Astrocyte (in vitro differentiated cells and primary cell): Measurements from ENCODE around the gene OGFOD3.

Experiments
- EZH2 ChIP-seq: IDR thresholded peaks from 2 replicates; pipeline ENCODE4 v1.6.1; 2012; ENCODE audit warnings: mild to moderate bottlenecking, low read length, inconsistent platforms; ENCODE audit not compliant: insufficient read depth
- TF ChIP-seq, protein P1 (sequence below): IDR thresholded peaks from 2 replicates; pipeline ENCODE4 v1.5.1; 2011; ENCODE audit warnings: low read depth, mild to moderate bottlenecking, inconsistent platforms, low read length, moderate library complexity; ENCODE audit not compliant: insufficient read depth

DNA sequence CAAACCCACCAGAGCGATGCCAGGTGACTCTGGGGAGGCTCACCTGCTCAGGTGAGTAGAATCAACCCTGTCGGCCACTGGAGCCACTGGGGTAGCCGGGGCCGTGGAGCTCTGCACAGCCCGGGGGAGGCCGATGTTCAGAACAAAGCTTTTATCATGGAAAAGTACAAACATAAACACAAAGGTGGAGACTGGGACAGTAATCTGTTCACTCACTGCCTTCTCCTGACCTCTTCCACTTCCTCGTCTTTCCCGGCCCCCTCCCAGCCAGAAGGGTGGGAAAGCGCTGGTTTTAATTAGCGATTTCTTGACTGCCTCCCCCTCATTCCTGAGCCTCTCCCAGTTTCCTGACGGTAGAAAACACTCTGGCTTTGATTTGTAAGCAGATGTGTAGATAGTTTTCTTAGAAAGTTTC, 69.1 kb downstream of the OGFOD3 start:
- TF ChIP-seq, protein P1, sequence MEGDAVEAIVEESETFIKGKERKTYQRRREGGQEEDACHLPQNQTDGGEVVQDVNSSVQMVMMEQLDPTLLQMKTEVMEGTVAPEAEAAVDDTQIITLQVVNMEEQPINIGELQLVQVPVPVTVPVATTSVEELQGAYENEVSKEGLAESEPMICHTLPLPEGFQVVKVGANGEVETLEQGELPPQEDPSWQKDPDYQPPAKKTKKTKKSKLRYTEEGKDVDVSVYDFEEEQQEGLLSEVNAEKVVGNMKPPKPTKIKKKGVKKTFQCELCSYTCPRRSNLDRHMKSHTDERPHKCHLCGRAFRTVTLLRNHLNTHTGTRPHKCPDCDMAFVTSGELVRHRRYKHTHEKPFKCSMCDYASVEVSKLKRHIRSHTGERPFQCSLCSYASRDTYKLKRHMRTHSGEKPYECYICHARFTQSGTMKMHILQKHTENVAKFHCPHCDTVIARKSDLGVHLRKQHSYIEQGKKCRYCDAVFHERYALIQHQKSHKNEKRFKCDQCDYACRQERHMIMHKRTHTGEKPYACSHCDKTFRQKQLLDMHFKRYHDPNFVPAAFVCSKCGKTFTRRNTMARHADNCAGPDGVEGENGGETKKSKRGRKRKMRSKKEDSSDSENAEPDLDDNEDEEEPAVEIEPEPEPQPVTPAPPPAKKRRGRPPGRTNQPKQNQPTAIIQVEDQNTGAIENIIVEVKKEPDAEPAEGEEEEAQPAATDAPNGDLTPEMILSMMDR = no peak
- no peak for TF ChIP-seq EZH2
